Measurements from ENCODE around the gene AQP12A. TPM values are rescaled to one million over a fixed set of nuclear protein-coding genes. Genes with fewer than 3 reads are reported as not detected.

AQP12A gene
- total and polyA plus RNA-seq, 7 experiments from 2014 or later: not detected

GRCh38 chr2:240734756-240735155 lies 43.1 kb downstream of the AQP12A start:
- no peak overlapping the region for H3K27ac Mint-ChIP-seq
- H3K9me3 Mint-ChIP-seq: no peaks in the 10 kb centered on the region
- H3K36me3 Mint-ChIP-seq: no peaks in the 10 kb centered on the region
- Histone ChIP-seq H3K36me3 (ENCODE audit: control insufficient read depth in 2 of 3, insufficient read depth in 3 of 3, low read length in 3 of 3) (no peaks in the 10 kb centered on the region), H3K9me3 (ENCODE audit: control insufficient read depth in 2 of 3, low read length in 3 of 3) (no peaks in the 10 kb centered on the region), H3K27ac (ENCODE audit: low read depth, low read length) (no peak overlapping the region), H3K27me3 (ENCODE audit: control insufficient read depth in 2 of 2, insufficient read depth in 2 of 2, low read length in 2 of 2) (no peaks in the 10 kb centered on the region), H3K4me1 (ENCODE audit: control insufficient read depth in 2 of 2, insufficient read depth in 2 of 2, low read length in 2 of 2) (no peaks in the 10 kb centered on the region), H3K4me3 (ENCODE audit: low read length) (no peak overlapping the region)
- H3K27me3 Mint-ChIP-seq: peaks cover 0 to 3% (median 0%) of the 10 kb centered on the region in 5 donors
- H3K4me3 Mint-ChIP-seq: no peak overlapping the region
- H3K4me1 Mint-ChIP-seq: peaks cover 0 to 8% (median 0%) of the 10 kb centered on the region in 7 donors
- DNase-seq: no peak
- ATAC-seq: no peak
- ChIA-PET CTCF (no interaction called here), POLR2A (no interaction called here)
- intact Hi-C loops (cut with micrococcal nuclease): no loop called here

- no peaks in the 10 kb centered on the region for H3K4me1 ChIP-seq (ENCODE audit: control insufficient read depth in 2 of 2, insufficient read depth in 2 of 2, low read length in 2 of 2)
- Mint-ChIP-seq H3K27me3 (peaks cover 0 to 3% (median 0%) of the 10 kb centered on the region in 5 donors), H3K27ac (no peak overlapping the region), H3K4me3 (no peak overlapping the region), H3K9me3 (no peaks in the 10 kb centered on the region), H3K36me3 (no peaks in the 10 kb centered on the region), H3K4me1 (peaks cover 0 to 10% (median 0%) of the 10 kb centered on the region in 7 donors)
- no peak overlapping the region for H3K4me3 ChIP-seq (ENCODE audit: low read length)
- DNase-seq (no peak), ATAC-seq (no peak)
- CTCF ChIA-PET: no interaction called here
- POLR2A ChIA-PET: no interaction called here
- no peaks in the 10 kb centered on the region for H3K27me3 ChIP-seq (ENCODE audit: control insufficient read depth in 2 of 2, insufficient read depth in 2 of 2, low read length in 2 of 2)
- intact Hi-C loops (cut with micrococcal nuclease): no loop called here
- H3K9me3 ChIP-seq (ENCODE audit: control insufficient read depth in 2 of 3, low read length in 3 of 3): no peaks in the 10 kb centered on the region
- no peaks in the 10 kb centered on the region for H3K36me3 ChIP-seq (ENCODE audit: control insufficient read depth in 2 of 3, insufficient read depth in 3 of 3, low read length in 3 of 3)
- H3K27ac ChIP-seq (ENCODE audit: low read depth, low read length): no peak overlapping the region
These were observed 43.8 kb downstream of the AQP12A start for GRCh38 chr2:240735476-240735875.

GRCh38 chr2:240736281-240737250 lies 44.9 kb downstream of the AQP12A start:
- Mint-ChIP-seq H3K4me3 (no peak overlapping the region), H3K4me1 (peaks cover 0 to 10% (median 0%) of the 10 kb centered on the region in 7 donors), H3K9me3 (no peaks in the 10 kb centered on the region), H3K27me3 (no peaks in the 10 kb centered on the region), H3K36me3 (no peaks in the 10 kb centered on the region), H3K27ac (no peak overlapping the region)
- no peak overlapping the region for H3K27ac ChIP-seq (ENCODE audit: low read depth, low read length)
- CTCF ChIA-PET: no interaction called here
- intact Hi-C loops (cut with micrococcal nuclease): no loop called here
- no peaks in the 10 kb centered on the region for H3K4me1 ChIP-seq (ENCODE audit: control insufficient read depth in 2 of 2, insufficient read depth in 2 of 2, low read length in 2 of 2)
- no peak overlapping the region for H3K4me3 ChIP-seq (ENCODE audit: low read length)
- POLR2A ChIA-PET: interaction anchor here (0.5 kb wide), 1 partner anchor 25 kb away, joined by 4 read pairs; no protein-coding TSS in a partner anchor
- no peak for ATAC-seq
- DNase-seq: no peak
- H3K27me3 ChIP-seq (ENCODE audit: control insufficient read depth in 2 of 2, insufficient read depth in 2 of 2, low read length in 2 of 2): no peaks in the 10 kb centered on the region
- H3K36me3 ChIP-seq (ENCODE audit: control insufficient read depth in 2 of 3, insufficient read depth in 3 of 3, low read length in 3 of 3): no peaks in the 10 kb centered on the region
- no peaks in the 10 kb centered on the region for H3K9me3 ChIP-seq (ENCODE audit: control insufficient read depth in 2 of 3, low read length in 3 of 3)

- Histone ChIP-seq H3K9me3 (ENCODE audit: control insufficient read depth in 2 of 3, low read length in 3 of 3) (no peaks in the 10 kb centered on the region), H3K27ac (ENCODE audit: low read depth, low read length) (no peak overlapping the region), H3K4me3 (ENCODE audit: low read length) (no peak overlapping the region), H3K27me3 (ENCODE audit: control insufficient read depth in 2 of 2, insufficient read depth in 2 of 2, low read length in 2 of 2) (no peaks in the 10 kb centered on the region), H3K4me1 (ENCODE audit: control insufficient read depth in 2 of 2, insufficient read depth in 2 of 2, low read length in 2 of 2) (no peaks in the 10 kb centered on the region), H3K36me3 (ENCODE audit: control insufficient read depth in 2 of 3, insufficient read depth in 3 of 3, low read length in 3 of 3) (no peaks in the 10 kb centered on the region)
- intact Hi-C loops (cut with micrococcal nuclease): no loop called here
- ATAC-seq (no peak), DNase-seq (no peak)
- Mint-ChIP-seq H3K27ac (peak overlapping the region in 1 of 9 donors; percentile 47), H3K9me3 (no peaks in the 10 kb centered on the region), H3K36me3 (no peaks in the 10 kb centered on the region), H3K27me3 (no peaks in the 10 kb centered on the region), H3K4me3 (no peak overlapping the region), H3K4me1 (peaks cover 0 to 10% (median 0%) of the 10 kb centered on the region in 7 donors)
- ChIA-PET POLR2A (no interaction called here), CTCF (no interaction called here)
These were observed 45.8 kb downstream of the AQP12A start for GRCh38 chr2:240737512-240737911.

- H3K27me3 ChIP-seq (ENCODE audit: control insufficient read depth in 2 of 2, insufficient read depth in 2 of 2, low read length in 2 of 2): no peaks in the 10 kb centered on the region
- Mint-ChIP-seq H3K4me3 (no peak overlapping the region), H3K4me1 (peaks cover 0 to 10% (median 0%) of the 10 kb centered on the region in 7 donors), H3K9me3 (no peaks in the 10 kb centered on the region), H3K27me3 (no peaks in the 10 kb centered on the region), H3K27ac (no peak overlapping the region), H3K36me3 (no peaks in the 10 kb centered on the region)
- no peak for ATAC-seq
- no peak overlapping the region for H3K27ac ChIP-seq (ENCODE audit: low read depth, low read length)
- DNase-seq: no peak
- ChIA-PET CTCF (no interaction called here), POLR2A (no interaction called here)
- H3K4me3 ChIP-seq (ENCODE audit: low read length): no peak overlapping the region
- H3K9me3 ChIP-seq (ENCODE audit: control insufficient read depth in 2 of 3, low read length in 3 of 3): no peaks in the 10 kb centered on the region
- no peaks in the 10 kb centered on the region for H3K36me3 ChIP-seq (ENCODE audit: control insufficient read depth in 2 of 3, insufficient read depth in 3 of 3, low read length in 3 of 3)
- intact Hi-C loops (cut with micrococcal nuclease): no loop called here
- no peaks in the 10 kb centered on the region for H3K4me1 ChIP-seq (ENCODE audit: control insufficient read depth in 2 of 2, insufficient read depth in 2 of 2, low read length in 2 of 2)
These were observed 46.3 kb downstream of the AQP12A start for GRCh38 chr2:240737958-240738357.

GRCh38 chr2:240739797-240740196 lies 48.1 kb downstream of the AQP12A start:
- CTCF ChIA-PET: no interaction called here
- no peaks in the 10 kb centered on the region for H3K36me3 ChIP-seq (ENCODE audit: control insufficient read depth in 2 of 3, insufficient read depth in 3 of 3, low read length in 3 of 3)
- peak in 5 of 9 donors; percentile 8 to 34 (median 18) for DNase-seq
- no peak overlapping the region for H3K4me3 ChIP-seq (ENCODE audit: low read length)
- intact Hi-C loops (cut with micrococcal nuclease): loop anchor here in 1 of 2 donors (2.0 kb wide), 1 partner anchor 117 kb away; no protein-coding TSS in a partner anchor
- Mint-ChIP-seq H3K4me1 (peaks cover 0 to 10% (median 0%) of the 10 kb centered on the region in 7 donors), H3K9me3 (no peaks in the 10 kb centered on the region), H3K27ac (peak overlapping the region in 6 of 9 donors; percentile 9 to 86 (median 55)), H3K36me3 (no peaks in the 10 kb centered on the region), H3K4me3 (peak overlapping the region in 8 of 10 donors; percentile 40 to 74 (median 54)), H3K27me3 (no peaks in the 10 kb centered on the region)
- no peak overlapping the region for H3K27ac ChIP-seq (ENCODE audit: low read depth, low read length)
- H3K4me1 ChIP-seq (ENCODE audit: control insufficient read depth in 2 of 2, insufficient read depth in 2 of 2, low read length in 2 of 2): no peaks in the 10 kb centered on the region
- no peaks in the 10 kb centered on the region for H3K27me3 ChIP-seq (ENCODE audit: control insufficient read depth in 2 of 2, insufficient read depth in 2 of 2, low read length in 2 of 2)
- POLR2A ChIA-PET: interaction anchor here (1.0 kb wide), 1 partner anchor 153 kb away, joined by 3 read pairs; the partner anchor contains the start of gene CAPN10
- no peaks in the 10 kb centered on the region for H3K9me3 ChIP-seq (ENCODE audit: control insufficient read depth in 2 of 3, low read length in 3 of 3)
- peak; percentile 37 for ATAC-seq
